DOHH2 (cell line): ENCODE data around the gene TFRC.

Experiments
- CTCF ChIP-seq: fragments of 200-600 bp; sonication (generic); IDR thresholded peaks from one replicate; pipeline ENCODE4 v1.5.1; 2014; ENCODE audit warnings: antibody characterized with exemption, mild to moderate bottlenecking, low read depth, low read length; ENCODE audit not compliant: poor library complexity, severe bottlenecking
- EZH2phosphoT487 ChIP-seq: fragments of 200-600 bp; sonication (generic); IDR thresholded peaks from 2 replicates; pipeline ENCODE4 v1.6.1; 2017; ENCODE audit warnings: borderline replicate concordance, mild to moderate bottlenecking, antibody characterized with exemption, low read length, moderate library complexity, mixed read lengths

- no peak for TF ChIP-seq CTCF
- TF ChIP-seq EZH2phosphoT487, result no peak
Observed at GRCh38 chr3:196012481-196012880, 69.4 kb downstream of the TFRC start.
